ENCODE data around the gene PCDHB16.
"Not testable (repeated sequence)": the region's sequence is repeated elsewhere in the genome, so short reads cannot be mapped to it uniquely, and the experiment has no call there.

PCDHB16 gene

GRCh38 chr5:141182248-141182647, at the start of gene PCDHB16:
Gene PCDHB16, plus strand, starts transcription at chr5:141182387. Its CDS starts 173 bp downstream, at chr5:141182560.
- DNase-seq (ENCODE audit: low spot score): no peak

- peak; percentile 72 for DNase-seq (ENCODE audit: low spot score)
These were observed 47.0 kb upstream of the PCDHB16 start, which contains the start of gene PCDHB5 for GRCh38 chr5:141135030-141135717. Gene PCDHB5, plus strand, starts transcription at chr5:141135206. Its CDS starts 229 bp downstream, at chr5:141135435.

GRCh38 chr5:141135718-141136266, 46.4 kb upstream of the PCDHB16 start:
- no peak for DNase-seq (ENCODE audit: low spot score)

GRCh38 chr5:141137346-141137745, 44.8 kb upstream of the PCDHB16 start:
- not testable (repeated sequence) for DNase-seq (ENCODE audit: low spot score)

- DNase-seq (ENCODE audit: low spot score): no peak
These were observed 32.4 kb upstream of the PCDHB16 start, which contains the start of gene PCDHB6 for GRCh38 chr5:141149812-141150211. Gene PCDHB6, plus strand, starts transcription at chr5:141150057. Its CDS starts 201 bp downstream, at chr5:141150258.

- DNase-seq (ENCODE audit: low spot score): no peak
These were observed 31.8 kb upstream of the PCDHB16 start for GRCh38 chr5:141150224-141150992.

- DNase-seq (ENCODE audit: low spot score): no peak
These were observed 31.2 kb upstream of the PCDHB16 start for GRCh38 chr5:141150993-141151325.

GRCh38 chr5:141151632-141152031, 30.6 kb upstream of the PCDHB16 start:
- not testable (repeated sequence) for DNase-seq (ENCODE audit: low spot score)

- DNase-seq (ENCODE audit: low spot score): not testable (repeated sequence)
These were observed 30.1 kb upstream of the PCDHB16 start for GRCh38 chr5:141152096-141152495.

GRCh38 chr5:141155540-141156374, 26.4 kb upstream of the PCDHB16 start:
- peak; percentile 46 for DNase-seq (ENCODE audit: low spot score)

- not testable (repeated sequence) for DNase-seq (ENCODE audit: low spot score)
These were observed 24.8 kb upstream of the PCDHB16 start for GRCh38 chr5:141157356-141157755.

GRCh38 chr5:141157901-141158300, 24.3 kb upstream of the PCDHB16 start:
- not testable (repeated sequence) for DNase-seq (ENCODE audit: low spot score)

GRCh38 chr5:141172381-141173204, 9.6 kb upstream of the PCDHB16 start, which contains the start of gene PCDHB7:
Gene PCDHB7, plus strand, starts transcription at chr5:141172644. Its CDS starts 192 bp downstream, at chr5:141172836.
- DNase-seq (ENCODE audit: low spot score): peak; percentile 50

- not testable (repeated sequence) for DNase-seq (ENCODE audit: low spot score)
These were observed 7.7 kb upstream of the PCDHB16 start for GRCh38 chr5:141174291-141175104.

GRCh38 chr5:141175933-141176332, 6.3 kb upstream of the PCDHB16 start:
- DNase-seq (ENCODE audit: low spot score): no peak

- peak; percentile 90 for DNase-seq (ENCODE audit: low spot score)
These were observed 4.5 kb upstream of the PCDHB16 start, which contains the start of gene PCDHB8 for GRCh38 chr5:141177577-141178191. Gene PCDHB8, plus strand, starts transcription at chr5:141177790. Its CDS starts 245 bp downstream, at chr5:141178035.

GRCh38 chr5:141179371-141179770, 2.8 kb upstream of the PCDHB16 start:
- DNase-seq (ENCODE audit: low spot score): not testable (repeated sequence)

GRCh38 chr5:141179876-141180275, 2.3 kb upstream of the PCDHB16 start:
- DNase-seq (ENCODE audit: low spot score): not testable (repeated sequence)

- DNase-seq (ENCODE audit: low spot score): no peak
These were observed 1.9 kb upstream of the PCDHB16 start for GRCh38 chr5:141180313-141180712.
